Mesodermal cell (in vitro differentiated cells): ENCODE results near the gene ZNF219.
A peak's percentile ranks its signal among the peaks of the same experiment; 100 is the strongest.

Experiments
- H3K27ac ChIP-seq: 2 replicates; pipeline ENCODE4 v1.7.0; 2013; ENCODE audit warnings: mild to moderate bottlenecking, low read depth, low read length, moderate library complexity; ENCODE audit not compliant: severe bottlenecking
- H3K36me3 ChIP-seq: 2 replicates; pipeline ENCODE4 v1.7.1; 2013; ENCODE audit warnings: mild to moderate bottlenecking, low read length, moderate library complexity; ENCODE audit not compliant: control insufficient read depth, insufficient read depth
- H3K4me1 ChIP-seq: one replicate; pipeline ENCODE4 v1.7.1; 2013; ENCODE audit warnings: mild to moderate bottlenecking, low read length; ENCODE audit not compliant: insufficient read depth, control insufficient read depth, poor library complexity, severe bottlenecking
- H3K4me3 ChIP-seq: 2 replicates; pipeline ENCODE4 v1.7.0; 2013; ENCODE audit warnings: low read length, control low read depth, mild to moderate bottlenecking; ENCODE audit not compliant: insufficient read depth, poor library complexity, severe bottlenecking; ENCODE audit errors: extremely low read depth
- H3K9me3 ChIP-seq: 2 replicates; pipeline ENCODE4 v1.7.1; 2013; ENCODE audit warnings: mild to moderate bottlenecking, low read length, moderate library complexity; ENCODE audit not compliant: control insufficient read depth
- WGBS, 2 experiments: methylation state at CpG; one replicate each; pipeline ENCODE4 v1.1.5; 2013; ENCODE audit warnings: missing lambda C conversion rate in 2 of 2; ENCODE audit not compliant: insufficient coverage in 2 of 2; 5-methylcytosine and 5-hydroxymethylcytosine counted together

ZNF219 gene

GRCh38 chr14:21087294-21088091 lies 11.0 kb downstream of the ZNF219 start:
- Histone ChIP-seq H3K4me3 (no peak overlapping the region), H3K9me3 (no peaks in the 10 kb centered on the region), H3K27ac (peak overlapping the region; percentile 75), H3K36me3 (peaks cover 92% of the 10 kb centered on the region), H3K4me1 (peaks cover 5% of the 10 kb centered on the region)
- WGBS, 2 experiments: 63 to 66% methylated on average over 16 to 18 of the region's 19 CpGs

- WGBS, 2 experiments: 87 to 96% methylated on average over 3 of the region's 4 CpGs
- Histone ChIP-seq H3K27ac (peak overlapping the region; percentile 75), H3K9me3 (no peaks in the 10 kb centered on the region), H3K4me3 (no peak overlapping the region), H3K36me3 (peaks cover 93% of the 10 kb centered on the region), H3K4me1 (peaks cover 5% of the 10 kb centered on the region)
Measured at GRCh38 chr14:21086908-21087293, 11.6 kb downstream of the ZNF219 start.

- peaks cover 5% of the 10 kb centered on the region for H3K4me1 ChIP-seq
- H3K27ac ChIP-seq: peak overlapping the region; percentile 29
- peaks cover 93% of the 10 kb centered on the region for H3K36me3 ChIP-seq
- H3K4me3 ChIP-seq: no peak overlapping the region
- WGBS, 2 experiments: 88 to 95% methylated on average over 14 to 15 of the region's 17 CpGs
- H3K9me3 ChIP-seq: no peaks in the 10 kb centered on the region
Measured at GRCh38 chr14:21084998-21085853, 13.2 kb downstream of the ZNF219 start.

- WGBS, 2 experiments: 96 to 100% methylated on average over 2 of the region's 2 CpGs
- Histone ChIP-seq H3K36me3 (peaks cover 93% of the 10 kb centered on the region), H3K4me3 (no peak overlapping the region), H3K4me1 (peaks cover 5% of the 10 kb centered on the region), H3K9me3 (no peaks in the 10 kb centered on the region), H3K27ac (no peak overlapping the region)
Measured at GRCh38 chr14:21084396-21084795, 14.1 kb downstream of the ZNF219 start.

- H3K9me3 ChIP-seq: no peaks in the 10 kb centered on the region
- WGBS, 2 experiments: 99% methylated on average over 11 of the region's 11 CpGs
- H3K4me3 ChIP-seq: no peak overlapping the region
- peaks cover 5% of the 10 kb centered on the region for H3K4me1 ChIP-seq
- H3K27ac ChIP-seq: no peak overlapping the region
- H3K36me3 ChIP-seq: peaks cover 93% of the 10 kb centered on the region
Measured at GRCh38 chr14:21083565-21084325, 14.7 kb downstream of the ZNF219 start.

GRCh38 chr14:21081521-21082142 lies 16.8 kb downstream of the ZNF219 start:
- 92 to 96% methylated on average over 19 to 27 of the region's 30 CpGs for WGBS, 2 experiments
- Histone ChIP-seq H3K4me3 (no peak overlapping the region), H3K36me3 (peaks cover 95% of the 10 kb centered on the region)

GRCh38 chr14:21078726-21079125 lies 19.7 kb downstream of the ZNF219 start:
- no peak overlapping the region for H3K27ac ChIP-seq
- WGBS, 2 experiments: 94 to 99% methylated on average over 7 to 10 of the region's 10 CpGs
- H3K9me3 ChIP-seq: no peaks in the 10 kb centered on the region
- H3K4me1 ChIP-seq: no peaks in the 10 kb centered on the region
- H3K4me3 ChIP-seq: no peak overlapping the region
- peaks cover 98% of the 10 kb centered on the region for H3K36me3 ChIP-seq

More at GRCh38 chr14:21081521-21082142, 16.8 kb downstream of the ZNF219 start:
- H3K4me1 ChIP-seq: no peaks in the 10 kb centered on the region
- H3K9me3 ChIP-seq: no peaks in the 10 kb centered on the region
- H3K27ac ChIP-seq: no peak overlapping the region

GRCh38 chr14:21078287-21078686 lies 20.2 kb downstream of the ZNF219 start:
- H3K36me3 ChIP-seq: peaks cover 97% of the 10 kb centered on the region
- H3K4me1 ChIP-seq: no peaks in the 10 kb centered on the region
- H3K4me3 ChIP-seq: no peak overlapping the region
- no peaks in the 10 kb centered on the region for H3K9me3 ChIP-seq
- no peak overlapping the region for H3K27ac ChIP-seq
- 95% methylated on average over 5 of the region's 5 CpGs; no CpG with 5 or more reads in 1 of the 2 experiments for WGBS, 2 experiments

- H3K4me1 ChIP-seq: peaks cover 3% of the 10 kb centered on the region
- H3K27ac ChIP-seq: no peak overlapping the region
- no peaks in the 10 kb centered on the region for H3K9me3 ChIP-seq
- H3K36me3 ChIP-seq: peaks cover 97% of the 10 kb centered on the region
- no peak overlapping the region for H3K4me3 ChIP-seq
- 88 to 93% methylated on average over 2 of the region's 2 CpGs for WGBS, 2 experiments
Measured at GRCh38 chr14:21077672-21078071, 20.8 kb downstream of the ZNF219 start.
